PC-9 (cell line): ENCODE data around the gene IFNLR1. TPM values are rescaled to one million over a fixed set of nuclear protein-coding genes. Genes with fewer than 3 reads are reported as not detected.

Experiments used
- BruUV-seq: library from RNA; stranded (reverse); fragments of 400-500 nt; replicated peaks from 2 replicates; lab custom pipeline; 2021; lab: Mats Ljungman, UMichigan
- CTCF ChIA-PET: fragments of 300-600 bp; sonication (Branson Sonifier 250); formaldehyde crosslinking; loops from one replicate; lab custom pipeline; 2022; ENCODE audit warnings: antibody characterized with exemption; lab: Charles Lee
- POLR2A ChIA-PET: fragments of 300-600 bp; sonication (Branson Sonifier 250); formaldehyde crosslinking; loops from one replicate; lab custom pipeline; 2022; ENCODE audit warnings: antibody characterized with exemption; ENCODE audit not compliant: unreplicated experiment; lab: Charles Lee
- DNase-seq, 2 experiments: peaks; one replicate each; pipeline versions ENCODE4 v3.0.0 to v3.0.0-alpha.2; 2015 to 2022; ENCODE audit warnings: mixed read lengths in 1 of 2
- H2AFZ ChIP-seq: fragments of 200-600 bp; sonication (generic); 2 replicates; pipeline ENCODE4 v1.8.1; 2017; ENCODE audit warnings: antibody characterized with exemption
- H3F3A ChIP-seq: fragments of 200-600 bp; sonication (generic); 2 replicates; pipeline ENCODE4 v1.8.1; 2017; ENCODE audit warnings: antibody characterized with exemption, mild to moderate bottlenecking, low read depth; ENCODE audit not compliant: insufficient read depth
- H3K27ac ChIP-seq: fragments of 200-600 bp; sonication (generic); 2 replicates; pipeline ENCODE4 v1.6.1; 2016; ENCODE audit warnings: mixed run types
- H3K27me3 ChIP-seq: fragments of 200-600 bp; sonication (generic); 2 replicates; pipeline ENCODE4 v1.6.1; 2016; ENCODE audit warnings: low read depth, mixed run types; ENCODE audit not compliant: insufficient read depth
- H3K36me3 ChIP-seq: fragments of 200-600 bp; sonication (generic); 2 replicates; pipeline ENCODE4 v1.6.1; 2016; ENCODE audit warnings: low read depth, mixed run types
- H3K4me1 ChIP-seq: fragments of 200-600 bp; sonication (generic); replicated peaks from 2 replicates; pipeline ENCODE4 v1.6.1; 2016; ENCODE audit warnings: mixed run types; ENCODE audit not compliant: insufficient read depth
- H3K4me2 ChIP-seq: fragments of 200-600 bp; sonication (generic); 2 replicates; pipeline ENCODE4 v1.6.1; 2017; ENCODE audit warnings: mixed run types
- H3K4me3 ChIP-seq: fragments of 200-600 bp; sonication (generic); 2 replicates; pipeline ENCODE4 v1.6.1; 2016; ENCODE audit warnings: mixed run types
- H3K79me2 ChIP-seq: fragments of 200-600 bp; sonication (generic); 2 replicates; pipeline ENCODE4 v1.6.1; 2017; ENCODE audit warnings: low read depth, mixed run types
- H3K9me2 ChIP-seq: fragments of 200-600 bp; sonication (generic); 2 replicates; pipeline ENCODE4 v1.8.1; 2017; ENCODE audit warnings: mild to moderate bottlenecking; ENCODE audit not compliant: insufficient read depth
- H3K9me3 ChIP-seq: fragments of 200-600 bp; sonication (generic); 2 replicates; pipeline ENCODE4 v1.8.1; 2016; ENCODE audit warnings: low read depth; ENCODE audit not compliant: insufficient read depth
- H4K20me1 ChIP-seq: fragments of 200-600 bp; sonication (generic); 2 replicates; pipeline ENCODE4 v1.8.1; 2017; ENCODE audit not compliant: insufficient read depth
- CTCF ChIP-seq: fragments of 200-600 bp; sonication (generic); conservative IDR thresholded peaks from 2 replicates; pipeline ENCODE4 v1.6.1; 2017; ENCODE audit warnings: mixed run types, antibody characterized with exemption, mild to moderate bottlenecking, moderate library complexity
- EZH2 ChIP-seq: fragments of 200-600 bp; sonication (generic); IDR thresholded peaks from 2 replicates; pipeline ENCODE4 v1.8.0; 2017; ENCODE audit warnings: antibody characterized with exemption, low read depth
- intact Hi-C: fragments of 100-400 bp; cut with micrococcal nuclease; formaldehyde crosslinking; loops from one replicate; pipeline ENCODE4 v1.10.0; 2022; ENCODE audit not compliant: unreplicated experiment
- total RNA-seq: library from RNA; stranded (reverse); gene quantifications from 2 replicates; pipeline ENCODE4 v1.2.3, GENCODE V29; 2021

IFNLR1 gene
- total RNA-seq, 1 experiment from 2014 or later = 5.5 TPM

GRCh38 chr1:24216276-24217074 lies 29.4 kb upstream of the IFNLR1 start:
- H3K9me2 ChIP-seq = no peaks in the 10 kb centered on the region
- no peak for TF ChIP-seq CTCF
- no peak for TF ChIP-seq EZH2
- H3K4me2 ChIP-seq = peak overlapping the region; percentile 44
- no peaks in the 10 kb centered on the region for H3K9me3 ChIP-seq
- no peaks in the 10 kb centered on the region for H3K79me2 ChIP-seq
- no peaks in the 10 kb centered on the region for H4K20me1 ChIP-seq
- H2AFZ ChIP-seq = no peak overlapping the region
- CTCF ChIA-PET = no interaction called here
- no peaks in the 10 kb centered on the region for H3K27me3 ChIP-seq
- H3K36me3 ChIP-seq = no peaks in the 10 kb centered on the region
- DNase-seq = peak; percentile 55 to 57
- intact Hi-C loops = loop anchor here (5.0 kb wide), 1 partner anchor 101 kb away; the partner anchor contains the start of gene GRHL3
- no peak overlapping the region for H3K4me3 ChIP-seq
- H3K4me1 ChIP-seq = peaks cover 10% of the 10 kb centered on the region; the same call in 1 of the 2 replicates
- BruUV-seq = no TSS peak
- peaks cover 11% of the 10 kb centered on the region for H3F3A ChIP-seq
- POLR2A ChIA-PET = no interaction called here
- no peak overlapping the region for H3K27ac ChIP-seq

GRCh38 chr1:24215226-24215814 lies 28.2 kb upstream of the IFNLR1 start:
- intact Hi-C loops = loop anchor here (5.0 kb wide), 1 partner anchor 102 kb away; the partner anchor contains the start of gene GRHL3
- Histone ChIP-seq H3K4me3 (no peak overlapping the region), H3K79me2 (no peaks in the 10 kb centered on the region), H3K27ac (no peak overlapping the region), H4K20me1 (no peaks in the 10 kb centered on the region), H3K4me2 (no peak overlapping the region), H3K4me1 (peaks cover 10% of the 10 kb centered on the region; the same call in 1 of the 2 replicates), H3K36me3 (no peaks in the 10 kb centered on the region), H3K27me3 (no peaks in the 10 kb centered on the region), H2AFZ (no peak overlapping the region), H3F3A (peaks cover 11% of the 10 kb centered on the region), H3K9me3 (no peaks in the 10 kb centered on the region), H3K9me2 (no peaks in the 10 kb centered on the region)
- POLR2A ChIA-PET = no interaction called here
- BruUV-seq = no TSS peak
- DNase-seq = no peak
- no peak for TF ChIP-seq EZH2
- no peak for TF ChIP-seq CTCF
- CTCF ChIA-PET = no interaction called here

GRCh38 chr1:24212376-24212775 lies 25.3 kb upstream of the IFNLR1 start:
- Histone ChIP-seq H2AFZ (no peak overlapping the region), H4K20me1 (no peaks in the 10 kb centered on the region), H3K79me2 (no peaks in the 10 kb centered on the region), H3K4me1 (peaks cover 10% of the 10 kb centered on the region; the same call in 1 of the 2 replicates), H3F3A (peaks cover 10% of the 10 kb centered on the region), H3K4me2 (no peak overlapping the region), H3K9me3 (no peaks in the 10 kb centered on the region), H3K36me3 (no peaks in the 10 kb centered on the region), H3K27ac (no peak overlapping the region), H3K9me2 (no peaks in the 10 kb centered on the region), H3K27me3 (no peaks in the 10 kb centered on the region), H3K4me3 (no peak overlapping the region)
- POLR2A ChIA-PET = no interaction called here
- no TSS peak for BruUV-seq
- CTCF ChIA-PET = no interaction called here
- intact Hi-C loops = no loop called here
- TF ChIP-seq EZH2 (no peak), CTCF (no peak)
- DNase-seq = no peak
